HepG2 (cell line): Measurements from ENCODE around the gene PRCD. TPM values are rescaled to one million over a fixed set of nuclear protein-coding genes. Genes with fewer than 3 reads are reported as not detected.

Source experiments
- AKAP8 ChIP-seq: sonication (generic); formaldehyde crosslinking; IDR thresholded peaks from 2 replicates; pipeline ENCODE4 v1.5.1; 2020; ENCODE audit warnings: mild to moderate bottlenecking, missing genetic modification reagents
- ARID4A ChIP-seq: sonication (generic); formaldehyde crosslinking; IDR thresholded peaks from 2 replicates; pipeline ENCODE4 v1.5.0; 2020; ENCODE audit warnings: mild to moderate bottlenecking, missing genetic modification reagents, borderline replicate concordance
- CAMTA2 ChIP-seq: sonication (generic); formaldehyde crosslinking; IDR thresholded peaks from 2 replicates; pipeline ENCODE4 v1.4.0; 2020; ENCODE audit warnings: mild to moderate bottlenecking, missing genetic modification reagents, borderline replicate concordance
- ELF1 ChIP-seq: sonication (generic); formaldehyde crosslinking; IDR thresholded peaks from 2 replicates; pipeline ENCODE4 v1.4.0; 2020; ENCODE audit warnings: missing genetic modification reagents
- MTF1 ChIP-seq: sonication (generic); formaldehyde crosslinking; IDR thresholded peaks from 2 replicates; pipeline ENCODE4 v1.5.0; 2020; ENCODE audit warnings: missing genetic modification reagents
- TFAP4 ChIP-seq: sonication (generic); IDR thresholded peaks from 2 replicates; pipeline ENCODE4 v1.6.1; 2016; ENCODE audit warnings: low read depth, borderline replicate concordance
- TOE1 ChIP-seq: sonication (generic); formaldehyde crosslinking; IDR thresholded peaks from 2 replicates; pipeline ENCODE4 v1.4.0; 2020; ENCODE audit warnings: mild to moderate bottlenecking, missing genetic modification reagents
- YY1 ChIP-seq: IDR thresholded peaks from 2 replicates; pipeline ENCODE4 v1.6.1; 2011; ENCODE audit warnings: low read length, low read depth, moderate library complexity, mild to moderate bottlenecking; ENCODE audit not compliant: insufficient read depth, insufficient replicate concordance
- ZNF407 ChIP-seq: sonication (generic); formaldehyde crosslinking; IDR thresholded peaks from one replicate; pipeline ENCODE4 v1.5.1; 2020; ENCODE audit warnings: mild to moderate bottlenecking, missing genetic modification reagents; ENCODE audit errors: not compliant biosample characterization
- ZXDC ChIP-seq: sonication (generic); formaldehyde crosslinking; IDR thresholded peaks from 2 replicates; pipeline ENCODE4 v1.5.0; 2020; ENCODE audit warnings: mild to moderate bottlenecking, missing genetic modification reagents
- polyA plus RNA-seq, 8 experiments: library from polyadenylated mRNA; depleted of rRNA in 3 of 8; stranded (reverse) in 7 of 8; unstranded in 1 of 8; fragments of >200 nt; fragmentation: Illumina TruSeq in 4 of 8; extraction: Trizol in 4 of 8; gene quantifications; 2 replicates each; pipeline versions ENCODE4 v1.2.1 to v1.2.3, GENCODE V29; 2011 to 2016; ENCODE audit warnings: low read depth in 4 of 8, missing spikeins in 1 of 8, mixed read lengths in 1 of 8; ENCODE audit not compliant: insufficient read depth in 1 of 8
- total RNA-seq, 5 experiments: library from RNA; depleted of rRNA; stranded (reverse); fragments of >200 nt; fragmentation: Illumina TruSeq; extraction: Trizol; gene quantifications; 2 replicates each; pipeline ENCODE4 v1.2.3, GENCODE V29; 2016; ENCODE audit warnings: low read depth in 1 of 5

The PRCD gene
- total and polyA plus RNA-seq, 2 of the 13 experiments (the other 11 are each of a cell fraction or from before 2014, with no cell fraction given), result 0.51 TPM; not detected in 1

- TF ChIP-seq ARID4A (CRISPR knock-in tag) (no peak), ZNF407 (CRISPR knock-in tag) (no peak), TOE1 (CRISPR knock-in tag) (no peak), AKAP8 (CRISPR knock-in tag) (no peak; the same call in 1 of the 2 replicates), YY1 (no peak), MTF1 (0 out of 2 replicates have a peak, but pooled peaks have one; percentile 84), TFAP4 (no peak), ZXDC (CRISPR knock-in tag) (no peak), CAMTA2 (CRISPR knock-in tag) (no peak), ELF1 (CRISPR knock-in tag) (no peak)
These were observed 17.0 kb downstream of the PRCD start (continued) for GRCh38 chr17:76556765-76557367.
